Measurements from ENCODE around the gene HOPX.

- no peak for TF ChIP-seq POLR2A (IDR thresholded peaks at IDR 0.05)
- TF ChIP-seq, protein P1, sequence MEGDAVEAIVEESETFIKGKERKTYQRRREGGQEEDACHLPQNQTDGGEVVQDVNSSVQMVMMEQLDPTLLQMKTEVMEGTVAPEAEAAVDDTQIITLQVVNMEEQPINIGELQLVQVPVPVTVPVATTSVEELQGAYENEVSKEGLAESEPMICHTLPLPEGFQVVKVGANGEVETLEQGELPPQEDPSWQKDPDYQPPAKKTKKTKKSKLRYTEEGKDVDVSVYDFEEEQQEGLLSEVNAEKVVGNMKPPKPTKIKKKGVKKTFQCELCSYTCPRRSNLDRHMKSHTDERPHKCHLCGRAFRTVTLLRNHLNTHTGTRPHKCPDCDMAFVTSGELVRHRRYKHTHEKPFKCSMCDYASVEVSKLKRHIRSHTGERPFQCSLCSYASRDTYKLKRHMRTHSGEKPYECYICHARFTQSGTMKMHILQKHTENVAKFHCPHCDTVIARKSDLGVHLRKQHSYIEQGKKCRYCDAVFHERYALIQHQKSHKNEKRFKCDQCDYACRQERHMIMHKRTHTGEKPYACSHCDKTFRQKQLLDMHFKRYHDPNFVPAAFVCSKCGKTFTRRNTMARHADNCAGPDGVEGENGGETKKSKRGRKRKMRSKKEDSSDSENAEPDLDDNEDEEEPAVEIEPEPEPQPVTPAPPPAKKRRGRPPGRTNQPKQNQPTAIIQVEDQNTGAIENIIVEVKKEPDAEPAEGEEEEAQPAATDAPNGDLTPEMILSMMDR (IDR thresholded peaks at IDR 0.05 in 4 of 5, conservative IDR thresholded peaks at IDR 0.05 in 1 of 5) = no peak
Observed at GRCh38 chr4:56657128-56657527, 24.0 kb downstream of the HOPX start.

Measured in gastrocnemius medialis (tissue), 4 donors.